Keratinocyte (primary cell): ENCODE results near the gene ENOSF1. TPM values are rescaled to one million over a fixed set of nuclear protein-coding genes. Genes with fewer than 3 reads are reported as not detected.

Experiments used
- DNase-seq: peaks from one replicate; pipeline ENCODE4 v3.0.0-alpha.2; 2011; ENCODE audit warnings: low read depth, missing footprints, low spot score
- FAIRE-seq: peaks from 2 replicates; lab custom pipeline; 2011; peaks lifted over from hg19 to GRCh38; lab: Jason Lieb, UNC
- H2AFZ ChIP-seq: 2 replicates; pipeline ENCODE4 v1.6.0; 2012; ENCODE audit warnings: low read length, control low read depth, inconsistent platforms; ENCODE audit not compliant: control insufficient read depth
- H3K27ac ChIP-seq: 2 replicates; pipeline ENCODE4 v1.5.1; 2011; ENCODE audit warnings: low read length; ENCODE audit not compliant: control insufficient read depth, insufficient read depth
- H3K27me3 ChIP-seq: 3 replicates; pipeline ENCODE4 v1.6.0; 2011; ENCODE audit warnings: low read length; ENCODE audit not compliant: control insufficient read depth, insufficient read depth; ENCODE audit errors: extremely low read depth
- H3K36me3 ChIP-seq, 2 experiments: 2 replicates in 1 of 2; 3 replicates in 1 of 2; pipeline ENCODE4 v1.5.1; 2011; ENCODE audit warnings: low read length in 2 of 2, mild to moderate bottlenecking in 1 of 2; ENCODE audit not compliant: control insufficient read depth in 2 of 2, insufficient read depth in 2 of 2; ENCODE audit errors: extremely low read depth in 1 of 2
- H3K4me1 ChIP-seq: 3 replicates; pipeline ENCODE4 v1.5.1; 2011; ENCODE audit warnings: low read length; ENCODE audit not compliant: control insufficient read depth, insufficient read depth; ENCODE audit errors: extremely low read depth
- H3K4me2 ChIP-seq: 3 replicates; pipeline ENCODE4 v1.6.0; 2011; ENCODE audit warnings: low read depth, low read length; ENCODE audit not compliant: control insufficient read depth, insufficient read depth; ENCODE audit errors: extremely low read depth
- H3K4me3 ChIP-seq, 3 experiments: fragments of 200-600 bp in 1 of 3; sonication (generic) in 1 of 3; 2 replicates in 2 of 3; 3 replicates in 1 of 3; pipeline ENCODE4 v1.5.1; 2011 to 2016; ENCODE audit warnings: low read length in 3 of 3, mild to moderate bottlenecking in 3 of 3, control low read depth in 2 of 3, inconsistent platforms in 1 of 3, low read depth in 1 of 3, mixed read lengths in 1 of 3, mixed run types in 1 of 3, moderate library complexity in 1 of 3; ENCODE audit not compliant: control insufficient read depth in 2 of 3, insufficient read depth in 2 of 3; ENCODE audit errors: extremely low read depth in 1 of 3
- H3K79me2 ChIP-seq: 2 replicates; pipeline ENCODE4 v1.6.0; 2012; ENCODE audit warnings: low read length; ENCODE audit not compliant: control insufficient read depth, insufficient read depth
- H3K9ac ChIP-seq: 3 replicates; pipeline ENCODE4 v1.6.0; 2011; ENCODE audit warnings: low read length; ENCODE audit not compliant: control insufficient read depth, insufficient read depth; ENCODE audit errors: extremely low read depth
- H3K9me1 ChIP-seq: 3 replicates; pipeline ENCODE4 v1.6.0; 2011; ENCODE audit warnings: low read length; ENCODE audit not compliant: control insufficient read depth, insufficient read depth; ENCODE audit errors: extremely low read depth
- H3K9me3 ChIP-seq: 2 replicates; pipeline ENCODE4 v1.5.1; 2012; ENCODE audit warnings: low read depth, low read length; ENCODE audit not compliant: control insufficient read depth
- H4K20me1 ChIP-seq: 3 replicates; pipeline ENCODE4 v1.6.0; 2011; ENCODE audit warnings: low read length; ENCODE audit not compliant: control insufficient read depth, insufficient read depth; ENCODE audit errors: extremely low read depth
- CTCF ChIP-seq, 3 experiments: IDR thresholded peaks in 1 of 3; conservative IDR thresholded peaks in 1 of 3; optimal IDR thresholded peaks in 1 of 3; 2 replicates in 2 of 3; 3 replicates in 1 of 3; pipeline versions ENCODE3 to v1.5.1; 2011; ENCODE audit warnings: low read length in 3 of 3, mild to moderate bottlenecking in 3 of 3, moderate library complexity in 2 of 3, control low read depth in 1 of 3, inconsistent platforms in 1 of 3; ENCODE audit not compliant: insufficient read depth in 2 of 3; ENCODE audit errors: extremely low read depth in 1 of 3
- EZH2 ChIP-seq: IDR thresholded peaks from one replicate; pipeline ENCODE4 v1.6.1; 2012; ENCODE audit warnings: inconsistent platforms, mild to moderate bottlenecking, low read length, moderate library complexity
- dilution Hi-C: fragments of 300-500 bp; cut with MboI; formaldehyde crosslinking; loops from one replicate; pipeline ENCODE4 v1.7.0; 2020; ENCODE audit warnings: low sequenced_read_pairs; ENCODE audit not compliant: extremely low pct_ligation_motif_present
- polyA plus RNA-seq, 5 experiments: library from polyadenylated mRNA; depleted of rRNA in 3 of 5; stranded (reverse) in 3 of 5; stranded (forward) in 1 of 5; unstranded in 1 of 5; fragments of >200 nt; gene quantifications; 1 replicate in 1 of 5; 2 replicates in 3 of 5; 3 replicates in 1 of 5; pipeline versions ENCODE4 v1.2.1 to v1.2.3, GENCODE V29; 2011 to 2012; ENCODE audit warnings: missing spikeins in 2 of 5, low read depth in 1 of 5, low replicate concordance in 1 of 5

The ENOSF1 gene
- polyA plus RNA-seq, 1 donor (not counting 4 experiments of a cell fraction or from before 2014, with no cell fraction given): 27.6 TPM

GRCh38 chr18:673769-674168, 38.7 kb downstream of the ENOSF1 start:
- dilution Hi-C loops: no loop called here
- FAIRE-seq: no peak
- no peak for TF ChIP-seq CTCF (optimal IDR thresholded peaks at IDR 0.05 in 1 of 3, IDR thresholded peaks at IDR 0.05 in 1 of 3, conservative IDR thresholded peaks at IDR 0.05 in 1 of 3; ENCODE audit: extremely low read depth in 1 of 3, insufficient read depth in 2 of 3, low read length in 3 of 3)
- TF ChIP-seq EZH2: no peak

GRCh38 chr18:673317-673716, 39.1 kb downstream of the ENOSF1 start:
- no peaks in the 10 kb centered on the region for H3K79me2 ChIP-seq
- H3K9ac ChIP-seq: no peak overlapping the region
- H3K4me1 ChIP-seq: no peaks in the 10 kb centered on the region
- no peak for TF ChIP-seq EZH2
- no peak for TF ChIP-seq CTCF (optimal IDR thresholded peaks at IDR 0.05 in 1 of 3, IDR thresholded peaks at IDR 0.05 in 1 of 3, conservative IDR thresholded peaks at IDR 0.05 in 1 of 3; ENCODE audit: extremely low read depth in 1 of 3, insufficient read depth in 2 of 3, low read length in 3 of 3)
- DNase-seq (no peak), FAIRE-seq (no peak)
- dilution Hi-C loops: no loop called here
- H3K27ac ChIP-seq: no peak overlapping the region
- H3K4me3 ChIP-seq: no peak overlapping the region
- H3K4me2 ChIP-seq: no peak overlapping the region
- no peaks in the 10 kb centered on the region for H3K9me1 ChIP-seq
- H4K20me1 ChIP-seq: no peaks in the 10 kb centered on the region
- no peaks in the 10 kb centered on the region for H3K9me3 ChIP-seq
- H3K36me3 ChIP-seq: peaks cover 23 to 25% of the 10 kb centered on the region in 2 experiments
- H3K27me3 ChIP-seq: no peaks in the 10 kb centered on the region
- no peak overlapping the region for H2AFZ ChIP-seq

More at GRCh38 chr18:673769-674168, 38.7 kb downstream of the ENOSF1 start:
- no peak overlapping the region for H3K9ac ChIP-seq
- DNase-seq: no peak
- H2AFZ ChIP-seq: no peak overlapping the region
- no peaks in the 10 kb centered on the region for H3K9me1 ChIP-seq
- H3K27me3 ChIP-seq: no peaks in the 10 kb centered on the region
- H3K4me2 ChIP-seq: no peak overlapping the region
- no peaks in the 10 kb centered on the region for H3K79me2 ChIP-seq
- H3K36me3 ChIP-seq: peaks cover 24 to 28% of the 10 kb centered on the region in 2 experiments
- no peak overlapping the region for H3K4me3 ChIP-seq
- H3K9me3 ChIP-seq: no peaks in the 10 kb centered on the region
- no peak overlapping the region for H3K27ac ChIP-seq
- H3K4me1 ChIP-seq: no peaks in the 10 kb centered on the region
- H4K20me1 ChIP-seq: no peaks in the 10 kb centered on the region
